ENCODE results near the gene HIPK1. TPM values are rescaled to one million over a fixed set of nuclear protein-coding genes. Genes with fewer than 3 reads are reported as not detected.
"Not testable (repeated sequence)": the region's sequence is repeated elsewhere in the genome, so short reads cannot be mapped to it uniquely, and the experiment has no call there.

HIPK1 gene
- total RNA-seq, 1 donor from 2014 or later: 52.3 TPM

GRCh38 chr1:114009393-114009792 lies 80.3 kb downstream of the HIPK1 start:
- intact Hi-C loops (cut with DNase I): no loop called here
- H3K4me3 ChIP-seq: no peak overlapping the region
- no peak for TF ChIP-seq POLR2A (IDR thresholded peaks at IDR 0.05)
- no peaks in the 10 kb centered on the region for H3K27me3 ChIP-seq
- H3K36me3 ChIP-seq: no peaks in the 10 kb centered on the region
- no peak for DNase-seq (ENCODE audit: extremely low spot score in 2 of 2)
- H3K27ac ChIP-seq: no peak overlapping the region
- H3K4me1 ChIP-seq: no peaks in the 10 kb centered on the region
- no peaks in the 10 kb centered on the region for H3K9me3 ChIP-seq

- no peaks in the 10 kb centered on the region for H3K9me3 ChIP-seq
- no peak overlapping the region for H3K4me3 ChIP-seq
- no peak overlapping the region for H3K27ac ChIP-seq
- no peak for TF ChIP-seq POLR2A (IDR thresholded peaks at IDR 0.05)
- TF ChIP-seq CTCF (IDR thresholded peaks at IDR 0.05): no peak
- TF ChIP-seq POLR2AphosphoS5 (IDR thresholded peaks at IDR 0.05; ENCODE audit: insufficient read depth in 1 of 2, low read depth in 1 of 2): no peak
- DNase-seq (ENCODE audit: extremely low spot score in 2 of 2): no peak
- H3K27me3 ChIP-seq: no peaks in the 10 kb centered on the region
- no peaks in the 10 kb centered on the region for H3K4me1 ChIP-seq
- intact Hi-C loops (cut with DNase I): no loop called here
- H3K36me3 ChIP-seq: no peaks in the 10 kb centered on the region
Observed at GRCh38 chr1:114010433-114011184, 81.5 kb downstream of the HIPK1 start.

- DNase-seq (ENCODE audit: extremely low spot score in 2 of 2): no peak
- TF ChIP-seq POLR2A (IDR thresholded peaks at IDR 0.05) (no peak), CTCF (IDR thresholded peaks at IDR 0.05) (no peak), POLR2AphosphoS5 (IDR thresholded peaks at IDR 0.05; ENCODE audit: insufficient read depth in 1 of 2, low read depth in 1 of 2) (no peak)
- no peak overlapping the region for H3K27ac ChIP-seq
- H3K9me3 ChIP-seq: no peaks in the 10 kb centered on the region
- intact Hi-C loops (cut with DNase I): no loop called here
- H3K27me3 ChIP-seq: no peaks in the 10 kb centered on the region
- H3K36me3 ChIP-seq: no peaks in the 10 kb centered on the region
- H3K4me3 ChIP-seq: no peak overlapping the region
- no peaks in the 10 kb centered on the region for H3K4me1 ChIP-seq
Observed at GRCh38 chr1:114011796-114012195, 82.7 kb downstream of the HIPK1 start.

- no peaks in the 10 kb centered on the region for H3K4me1 ChIP-seq
- no peak overlapping the region for H3K4me3 ChIP-seq
- H3K27ac ChIP-seq: no peak overlapping the region
- intact Hi-C loops (cut with DNase I): no loop called here
- no peaks in the 10 kb centered on the region for H3K9me3 ChIP-seq
- no peak for TF ChIP-seq CTCF (IDR thresholded peaks at IDR 0.05)
- TF ChIP-seq POLR2AphosphoS5 (IDR thresholded peaks at IDR 0.05; ENCODE audit: insufficient read depth in 1 of 2, low read depth in 1 of 2): no peak
- no peak for TF ChIP-seq POLR2A (IDR thresholded peaks at IDR 0.05)
- H3K36me3 ChIP-seq: no peaks in the 10 kb centered on the region
- no peaks in the 10 kb centered on the region for H3K27me3 ChIP-seq
- DNase-seq (ENCODE audit: extremely low spot score in 2 of 2): no peak
Observed at GRCh38 chr1:114015075-114015474, 86.0 kb downstream of the HIPK1 start.

GRCh38 chr1:114019724-114020123 lies 90.6 kb downstream of the HIPK1 start:
- intact Hi-C loops (cut with DNase I); H3K4me1 ChIP-seq; H3K27ac ChIP-seq; DNase-seq (ENCODE audit: extremely low spot score in 2 of 2); H3K9me3 ChIP-seq; H3K27me3 ChIP-seq; H3K4me3 ChIP-seq; H3K36me3 ChIP-seq: not testable (repeated sequence)

GRCh38 chr1:114021665-114022099 lies 92.6 kb downstream of the HIPK1 start:
- Histone ChIP-seq H3K4me1 (no peaks in the 10 kb centered on the region), H3K27me3 (no peaks in the 10 kb centered on the region), H3K9me3 (no peaks in the 10 kb centered on the region), H3K27ac (no peak overlapping the region), H3K4me3 (no peak overlapping the region), H3K36me3 (no peaks in the 10 kb centered on the region)
- TF ChIP-seq POLR2A (IDR thresholded peaks at IDR 0.05) (no peak), CTCF (IDR thresholded peaks at IDR 0.05) (no peak), POLR2AphosphoS5 (IDR thresholded peaks at IDR 0.05; ENCODE audit: insufficient read depth in 1 of 2, low read depth in 1 of 2) (no peak)
- intact Hi-C loops (cut with DNase I): no loop called here
- DNase-seq (ENCODE audit: extremely low spot score in 2 of 2): no peak

Measured in vagina (tissue), 2 donors.